AML-193 (cell line): Measurements from ENCODE around the gene SERPINA9.
"Not testable (repeated sequence)": the region's sequence is repeated elsewhere in the genome, so short reads cannot be mapped to it uniquely, and the experiment has no call there.

Experiments
- DNase-seq, 2 experiments: peaks; one replicate each; lab custom pipeline; 2025; lab: John Stamatoyannopoulos, UW

The SERPINA9 gene

GRCh38 chr14:94485944-94486841 lies 10.2 kb upstream of the SERPINA9 start:
- DNase-seq = no peak

DNA sequence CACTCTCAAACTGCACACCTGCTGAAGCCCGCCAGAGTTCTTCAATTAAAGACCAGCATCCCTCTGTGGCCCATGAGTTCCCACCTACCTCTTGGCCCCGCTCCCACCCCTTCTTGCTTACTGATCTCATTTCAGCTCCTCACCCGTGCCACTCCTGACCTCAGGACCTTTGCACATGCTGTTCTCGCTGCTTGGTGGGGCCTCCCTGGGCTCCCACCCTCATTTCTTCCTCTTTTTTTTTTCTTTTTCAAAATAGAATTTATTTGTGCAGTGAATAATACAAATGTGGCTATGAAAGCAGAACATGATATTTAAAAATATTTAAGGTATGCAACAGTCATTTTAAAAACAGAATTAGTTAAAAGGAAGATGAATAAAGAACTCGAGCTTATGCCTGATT lies 8.5 kb upstream of the SERPINA9 start:
- no peak for DNase-seq

DNA sequence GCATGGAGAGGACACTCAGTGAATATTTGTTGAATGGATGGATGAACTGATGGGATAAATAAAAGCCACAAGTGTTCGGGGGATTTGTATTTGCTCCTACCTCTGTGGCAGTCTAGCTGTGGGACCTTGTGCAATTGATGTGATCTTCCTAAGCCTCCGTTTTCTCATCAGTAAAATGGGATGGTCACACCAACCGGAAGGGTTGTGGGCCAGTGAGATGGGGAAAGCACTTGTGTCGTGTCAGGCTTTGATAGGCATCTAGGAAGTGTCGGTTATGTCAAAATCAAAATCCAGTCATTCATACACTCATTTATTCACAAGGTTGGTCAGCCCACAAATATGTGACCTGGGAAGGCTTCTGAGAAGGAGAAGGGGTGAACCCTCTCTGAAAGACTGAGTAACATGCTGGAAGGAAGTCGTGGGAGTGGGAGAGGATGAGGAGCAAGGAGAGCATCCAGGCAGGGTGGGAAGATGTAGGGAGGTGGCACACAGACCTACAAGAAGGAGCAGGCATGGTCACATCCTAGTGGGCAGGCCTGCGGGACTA lies 7.8 kb upstream of the SERPINA9 start:
- no peak for DNase-seq

DNA sequence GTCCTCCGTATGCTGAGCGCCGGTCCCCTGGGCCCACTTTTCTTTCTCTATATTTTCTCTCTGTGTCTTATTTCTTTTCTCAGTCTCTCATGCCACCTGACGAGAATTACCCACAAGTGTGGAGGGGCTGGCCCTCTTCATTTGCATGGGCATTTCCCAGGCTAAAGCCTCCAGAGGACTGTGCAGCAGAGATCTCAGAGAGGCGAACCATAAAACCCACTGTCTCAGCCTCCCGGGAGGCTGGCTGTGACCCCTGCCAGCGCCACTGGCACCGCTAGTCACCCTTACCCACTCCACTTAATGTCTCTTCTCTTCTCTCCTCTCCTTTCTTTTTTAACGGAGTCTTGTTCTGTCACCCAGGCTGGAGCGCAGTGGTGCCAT lies 7.1 kb upstream of the SERPINA9 start:
- DNase-seq = no peak

DNA sequence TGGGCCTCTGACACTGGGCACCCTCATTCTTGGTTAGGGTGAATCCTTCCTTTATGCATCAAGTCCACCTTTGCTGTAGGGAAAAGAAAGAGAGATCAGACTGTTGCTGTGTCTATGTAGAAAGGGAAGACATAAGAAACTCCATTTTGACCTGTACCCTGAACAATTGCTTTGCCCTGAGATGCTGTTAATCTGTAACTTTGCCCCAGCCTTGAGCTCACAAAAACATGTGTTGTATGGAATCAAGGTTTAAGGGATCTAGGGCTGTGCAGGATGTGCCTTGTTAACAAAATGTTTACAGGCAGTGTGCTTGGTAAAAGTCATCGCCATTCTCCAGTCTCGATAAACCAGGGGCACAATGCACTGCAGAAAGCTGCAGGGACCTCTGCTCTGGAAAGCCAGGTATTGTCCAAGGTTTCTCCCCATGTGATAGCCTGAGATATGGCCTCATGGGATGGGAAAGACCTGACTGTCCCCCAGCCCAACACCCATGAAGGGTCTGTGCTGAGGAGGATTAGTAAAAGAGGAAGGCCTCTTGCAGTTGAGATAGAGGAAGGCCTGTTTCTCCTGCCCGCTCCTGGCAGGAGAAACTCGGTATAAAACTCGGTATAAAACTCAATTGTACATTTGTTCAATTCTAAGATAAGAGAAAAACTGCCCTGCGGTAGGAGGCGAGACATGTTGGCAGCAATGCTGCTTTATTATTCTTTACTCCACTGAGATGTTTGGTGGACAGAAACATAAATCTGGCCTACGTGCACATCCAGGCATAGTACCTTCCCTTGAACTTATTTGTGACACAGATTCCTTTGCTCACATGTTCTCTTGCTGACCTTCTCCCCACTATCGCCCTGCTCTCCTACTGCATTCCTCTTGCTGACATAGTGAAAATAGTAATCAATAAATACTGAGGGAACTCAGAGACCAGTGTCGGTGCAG lies 6.4 kb upstream of the SERPINA9 start:
- not testable (repeated sequence) for DNase-seq

DNA sequence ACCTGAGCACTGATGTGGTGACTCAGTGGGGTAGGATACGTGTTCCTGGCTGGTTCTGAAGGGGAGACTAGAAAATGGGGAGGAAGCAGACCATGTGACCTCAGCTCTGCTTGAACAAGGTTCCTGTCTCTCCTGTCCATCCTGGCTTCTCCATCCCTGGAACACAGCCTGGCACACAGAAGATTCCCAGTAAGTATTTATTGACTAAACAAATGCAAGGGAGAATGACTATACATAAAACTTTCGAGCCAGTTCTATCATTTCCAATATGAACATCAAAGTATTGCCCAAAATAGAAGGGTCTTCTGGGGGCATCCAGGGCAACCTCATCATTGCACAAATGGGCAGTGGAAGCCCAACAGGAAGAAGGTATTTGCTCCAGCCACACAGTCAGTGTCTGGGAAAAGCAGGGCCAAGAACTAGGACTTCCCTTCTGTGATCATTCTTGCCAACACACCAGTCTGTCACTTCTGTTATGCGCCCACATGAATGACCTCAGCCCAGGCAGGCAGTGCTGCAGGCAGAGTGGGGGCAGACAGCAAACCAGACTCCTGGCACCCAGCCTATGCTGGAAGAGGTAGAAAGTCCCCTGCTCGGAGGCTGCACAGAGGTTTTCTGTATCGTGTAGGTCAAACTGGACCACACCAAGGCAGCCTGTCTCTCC lies 5.6 kb upstream of the SERPINA9 start:
- DNase-seq = no peak

- no peak for DNase-seq
These were observed 4.8 kb upstream of the SERPINA9 start for GRCh38 chr14:94480809-94481208.

DNA sequence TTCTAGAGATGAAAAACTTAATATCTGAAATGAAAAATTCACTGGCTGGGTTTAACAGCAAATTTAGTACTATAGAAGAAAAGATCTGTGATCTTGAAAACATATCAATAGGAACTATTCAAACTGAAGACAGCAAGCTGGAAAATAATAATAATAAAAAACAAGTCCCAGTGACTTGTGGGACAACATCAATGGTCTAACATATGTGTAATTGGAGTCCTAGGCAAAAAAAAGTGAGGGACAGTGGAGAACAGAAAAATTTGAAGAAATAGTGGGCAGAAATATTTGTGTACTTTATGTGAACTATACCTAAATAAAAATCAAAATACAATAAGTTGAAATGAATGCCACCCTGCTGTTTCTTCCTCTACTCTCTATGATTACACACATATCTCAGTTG lies 2.4 kb upstream of the SERPINA9 start:
- no peak for DNase-seq

GRCh38 chr14:94474581-94475031 lies 1.4 kb downstream of the SERPINA9 start:
- DNase-seq = no peak

DNA sequence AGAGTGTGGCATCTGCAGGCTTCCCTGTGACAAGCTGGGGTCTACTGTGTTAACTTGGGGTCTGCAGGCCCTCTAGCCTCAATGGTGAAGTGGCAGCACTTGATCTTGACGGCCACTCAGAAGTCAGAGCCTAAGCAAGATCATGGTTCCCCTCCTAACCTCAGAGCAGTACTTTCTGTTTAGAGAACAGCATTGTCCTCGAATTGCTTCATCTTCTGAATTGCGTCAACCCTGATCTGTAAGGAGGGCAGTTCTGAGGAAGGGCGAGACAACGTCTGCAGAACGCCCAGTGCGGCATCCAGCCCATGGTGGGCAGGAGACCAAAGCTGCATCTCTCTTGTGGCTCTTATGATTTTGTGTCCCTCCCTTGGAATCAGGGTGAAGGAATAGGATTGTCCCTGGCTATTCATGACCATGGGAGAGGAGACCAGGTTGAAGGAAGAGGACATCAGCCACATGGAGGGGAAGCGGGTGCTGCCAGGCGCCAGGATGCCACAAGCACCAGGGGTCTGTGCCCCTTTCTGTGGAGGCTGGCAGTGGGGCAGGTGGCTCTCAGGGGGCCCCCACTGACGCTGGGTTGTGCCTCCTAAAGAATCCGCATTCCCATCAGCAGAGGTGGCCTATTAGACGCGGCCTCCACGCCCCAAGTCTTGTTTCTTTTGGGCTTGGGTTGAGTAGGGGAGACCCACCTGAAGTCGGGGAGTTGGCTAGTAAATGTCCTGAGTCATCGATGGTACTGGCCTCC lies 2.2 kb downstream of the SERPINA9 start:
- DNase-seq = no peak

DNA sequence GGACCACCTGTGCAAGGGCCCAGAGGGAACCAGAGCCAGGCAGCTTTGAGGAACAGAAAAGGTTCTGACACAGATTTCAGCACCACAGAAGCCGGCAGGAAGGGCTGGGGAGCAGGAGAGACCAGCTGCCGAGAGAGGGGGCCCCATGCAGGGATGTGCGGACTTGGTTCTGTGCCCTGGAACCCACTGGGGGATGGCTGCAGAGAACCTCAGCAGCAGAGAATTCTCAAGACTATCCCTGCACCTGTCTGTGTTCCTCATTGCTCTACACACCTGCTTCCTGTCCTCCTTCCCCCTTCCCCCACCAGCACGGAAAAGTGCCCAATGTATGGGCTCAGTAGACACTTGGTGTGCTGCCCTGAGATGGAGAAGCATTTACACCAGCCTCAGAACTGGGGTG lies 3.2 kb downstream of the SERPINA9 start:
- DNase-seq = no peak

- no peak for DNase-seq
These were observed 5.0 kb downstream of the SERPINA9 start for GRCh38 chr14:94471045-94471444.

- no peak for DNase-seq
These were observed 5.7 kb downstream of the SERPINA9 start for GRCh38 chr14:94470311-94470710.

- DNase-seq = no peak
These were observed 6.7 kb downstream of the SERPINA9 start for GRCh38 chr14:94469261-94469660.

DNA sequence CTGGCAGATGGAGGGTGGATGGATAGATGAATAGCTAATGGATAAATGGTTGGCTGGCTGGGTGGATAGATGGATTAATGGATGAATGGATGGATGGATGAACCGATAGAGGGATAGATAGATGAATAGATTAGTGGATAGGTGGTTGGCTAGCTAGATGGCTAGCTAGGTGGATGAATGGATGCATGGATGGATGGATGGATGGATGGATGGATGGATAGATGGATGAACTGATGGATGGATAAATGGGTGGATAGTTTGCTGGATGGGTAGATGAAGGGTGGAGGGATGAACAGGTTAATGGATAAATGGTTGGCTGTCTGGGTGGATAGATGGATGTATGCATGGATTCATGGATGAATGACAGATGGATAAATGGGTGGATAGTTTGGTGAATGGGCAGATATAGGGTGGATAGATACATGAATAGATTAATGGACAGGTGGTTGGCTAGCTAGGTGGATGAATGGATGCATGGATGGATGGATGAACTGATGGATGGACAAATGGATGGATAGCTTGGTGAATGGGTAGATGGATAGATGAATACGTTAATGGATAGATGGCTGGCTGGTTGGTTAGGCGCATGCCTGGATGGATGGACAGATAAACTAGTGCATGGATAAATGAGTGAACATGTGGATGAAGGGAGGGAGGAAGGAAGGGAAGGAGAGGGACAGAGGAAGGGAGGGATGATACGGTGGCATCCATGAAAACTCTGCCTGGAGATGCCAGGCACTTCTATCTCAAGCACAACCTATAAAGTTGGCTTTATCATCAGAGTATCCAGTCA lies 8.1 kb downstream of the SERPINA9 start:
- DNase-seq = no peak

- no peak for DNase-seq
These were observed 9.2 kb downstream of the SERPINA9 start for GRCh38 chr14:94466706-94467370.

- no peak for DNase-seq
These were observed 11.0 kb downstream of the SERPINA9 start for GRCh38 chr14:94465042-94465441.

- DNase-seq = no peak
These were observed 11.7 kb downstream of the SERPINA9 start for GRCh38 chr14:94464290-94464689.

GRCh38 chr14:94462763-94463572 lies 13.0 kb downstream of the SERPINA9 start:
- DNase-seq = no peak
